GM19397 (cell line): ENCODE data around the gene PRKAG3.
"Not testable (repeated sequence)": the region's sequence is repeated elsewhere in the genome, so short reads cannot be mapped to it uniquely, and the experiment has no call there.

Experiments
- ATAC-seq: cut with Tn5 transposase; IDR thresholded peaks from one replicate; pipeline ENCODE4 v1.9.1; 2021; ENCODE audit warnings: mild to moderate bottlenecking, moderate library complexity; ENCODE audit not compliant: unreplicated experiment

PRKAG3 gene

DNA sequence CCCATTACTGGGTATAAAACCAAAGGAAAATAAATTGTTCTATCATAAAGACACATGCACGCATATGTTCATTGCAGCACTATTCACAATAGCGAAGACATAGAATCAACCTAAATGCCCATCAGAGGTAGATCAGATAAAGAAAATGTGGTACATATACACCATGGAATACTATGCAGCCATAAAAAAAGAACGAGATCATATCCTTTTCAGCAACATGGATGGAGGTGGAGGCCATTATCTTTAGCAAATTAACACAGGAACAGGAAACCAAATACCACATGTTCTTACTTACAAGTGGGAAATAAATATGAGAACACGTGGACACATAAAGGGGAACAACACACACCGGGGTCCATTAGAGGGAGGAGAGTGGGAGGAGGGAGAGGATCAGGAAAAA is 12.7 kb upstream of the PRKAG3 start:
- not testable (repeated sequence) for ATAC-seq

DNA sequence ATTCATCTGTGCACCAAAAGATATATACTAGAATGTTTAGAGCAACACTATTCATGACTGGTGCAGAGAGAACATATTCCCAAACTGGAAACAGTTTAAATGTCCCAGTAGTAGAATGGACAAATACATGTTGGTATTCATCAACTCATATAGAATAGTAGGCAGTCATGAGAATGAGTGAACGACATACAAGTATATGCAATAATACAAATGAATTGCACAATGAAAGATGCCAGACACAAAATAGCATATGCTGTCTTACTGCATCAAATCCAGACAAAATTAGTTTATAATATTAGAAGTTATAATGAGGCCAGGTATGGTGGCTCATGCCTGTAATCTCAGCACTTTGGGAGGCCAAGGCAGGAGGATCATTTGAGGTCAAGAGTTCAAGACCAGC is 8.3 kb upstream of the PRKAG3 start:
- no peak for ATAC-seq

- no peak for ATAC-seq
These were observed 7.8 kb upstream of the PRKAG3 start for GRCh38 chr2:218839430-218839829.

DNA sequence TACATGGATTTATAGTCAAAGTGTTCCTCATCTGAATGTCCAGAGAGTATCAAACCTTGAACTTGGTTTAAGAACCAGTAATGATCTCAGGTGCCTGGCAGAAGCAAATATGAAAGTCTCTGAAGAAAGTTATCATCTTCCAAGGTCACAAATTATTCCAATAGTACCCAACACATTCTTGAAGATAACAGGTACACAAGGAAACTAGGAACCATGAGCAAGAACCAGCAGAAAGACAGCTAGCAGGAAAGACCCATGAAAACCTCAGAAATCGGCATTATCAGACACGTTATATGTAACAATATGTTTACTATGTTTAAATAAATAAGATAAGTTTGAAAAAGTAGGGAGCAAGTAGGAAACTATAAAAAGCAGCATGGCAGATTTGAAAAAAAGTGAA is 5.9 kb upstream of the PRKAG3 start:
- ATAC-seq = no peak

GRCh38 chr2:218834685-218835084 is 3.1 kb upstream of the PRKAG3 start:
- no peak for ATAC-seq

DNA sequence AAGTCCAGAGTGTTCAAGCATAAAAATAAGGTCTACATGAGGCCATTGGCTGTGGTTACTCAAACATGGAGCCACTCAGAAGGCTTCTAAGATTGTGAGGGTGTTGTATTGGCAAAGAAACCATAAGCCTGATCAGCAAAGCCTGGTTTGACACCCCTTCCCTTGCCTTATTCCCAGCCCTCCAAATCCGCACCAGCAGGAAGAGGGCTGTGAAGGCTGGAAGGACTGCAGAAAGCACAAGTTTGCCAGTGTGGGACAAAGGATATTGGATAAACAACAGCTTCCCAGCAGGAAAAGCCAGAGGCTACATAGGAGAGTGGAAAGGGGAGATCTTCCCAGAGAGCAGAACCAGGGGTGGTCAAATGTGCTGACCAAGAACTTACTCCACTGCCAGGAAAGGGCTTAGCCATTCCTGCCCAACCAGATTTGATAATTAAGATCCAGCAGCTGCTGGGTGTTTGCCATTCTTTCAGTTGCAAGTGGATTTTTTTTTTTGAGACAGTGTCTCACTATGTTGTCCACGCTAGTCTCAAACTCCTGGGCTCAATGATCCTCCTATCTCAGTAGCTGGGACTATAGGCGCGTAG is 1.5 kb upstream of the PRKAG3 start:
- no peak for ATAC-seq

- no peak for ATAC-seq
These were observed 917 bp upstream of the PRKAG3 start for GRCh38 chr2:218832520-218832919.

- no peak for ATAC-seq
These were observed 478 bp upstream of the PRKAG3 start for GRCh38 chr2:218832081-218832480.

GRCh38 chr2:218830526-218831306 is 887 bp downstream of the PRKAG3 start:
- ATAC-seq = no peak

- ATAC-seq = no peak
These were observed 1.6 kb downstream of the PRKAG3 start for GRCh38 chr2:218829868-218830451.

DNA sequence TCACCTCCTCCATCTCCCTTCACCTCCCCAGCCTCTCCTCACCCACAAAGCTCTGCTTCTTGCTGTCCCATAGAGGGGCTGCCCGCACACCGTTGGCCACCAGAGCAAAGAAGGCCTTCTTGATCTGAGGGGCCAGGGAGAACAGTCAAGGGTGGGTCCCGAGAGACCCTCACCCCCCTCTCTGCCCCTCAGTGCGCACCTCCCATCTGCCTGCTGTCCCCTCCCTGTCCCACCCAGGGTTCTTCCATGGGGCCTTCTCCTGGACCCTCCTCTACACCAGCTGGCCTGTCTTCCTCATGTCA is 3.2 kb downstream of the PRKAG3 start:
- no peak for ATAC-seq

DNA sequence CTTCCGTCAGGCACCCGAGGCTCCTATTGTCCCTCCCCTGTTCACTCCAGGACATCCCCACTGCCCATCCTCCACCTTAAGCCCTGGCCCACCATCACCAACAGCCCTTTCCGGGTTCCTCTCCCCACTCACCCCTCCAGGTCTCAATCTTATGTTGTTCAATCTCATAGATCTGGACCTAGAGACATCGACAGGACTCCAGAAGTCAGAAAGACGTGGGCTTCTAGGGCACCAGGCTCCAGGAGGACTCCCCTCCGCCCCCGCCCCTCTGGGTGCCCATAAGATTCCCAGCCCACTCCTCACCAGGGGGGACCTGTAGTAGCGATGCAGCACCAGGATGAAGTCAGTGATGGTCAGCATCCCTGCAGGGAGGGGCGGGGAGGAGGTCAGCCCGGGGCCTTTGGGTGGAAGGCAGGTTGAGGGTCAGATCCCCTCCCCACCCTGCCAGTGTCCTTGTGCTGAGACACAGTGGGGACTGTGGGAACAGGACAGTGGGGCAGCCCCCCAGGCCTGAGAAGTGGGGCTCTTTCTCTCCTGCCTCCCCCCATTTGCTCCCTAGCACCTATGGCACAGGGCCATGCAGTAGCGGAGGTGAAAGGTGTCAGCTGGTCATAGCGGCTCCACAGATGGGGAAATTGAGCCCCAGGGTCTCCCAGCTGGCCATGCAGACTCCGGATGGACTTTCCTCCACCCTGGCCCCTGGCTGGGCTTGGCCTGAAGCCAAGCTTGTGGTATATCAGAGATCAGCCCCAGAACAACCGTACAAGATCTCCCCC is 3.7 kb downstream of the PRKAG3 start:
- no peak for ATAC-seq

- ATAC-seq = no peak
These were observed 4.8 kb downstream of the PRKAG3 start for GRCh38 chr2:218826791-218827190.

DNA sequence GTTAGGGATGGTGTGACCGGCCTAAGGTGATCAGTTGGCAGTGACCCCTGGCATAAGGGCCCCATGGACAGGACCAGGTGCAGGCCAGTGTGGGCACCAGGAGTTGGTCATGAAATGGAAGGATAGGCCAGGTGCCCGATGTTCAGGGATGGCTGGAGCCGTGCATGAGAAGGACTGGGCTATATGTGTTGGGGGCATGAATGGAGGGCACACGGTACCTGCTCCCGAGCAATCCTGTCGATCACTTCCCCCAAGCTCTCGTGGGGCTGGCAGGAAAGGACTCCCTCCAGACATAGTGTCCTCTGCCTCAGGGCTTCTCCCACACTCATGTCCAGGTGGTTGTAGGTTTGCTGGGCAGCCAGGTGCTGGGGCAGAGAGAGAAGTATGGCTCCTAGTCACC is 7.6 kb downstream of the PRKAG3 start:
- no peak for ATAC-seq

DNA sequence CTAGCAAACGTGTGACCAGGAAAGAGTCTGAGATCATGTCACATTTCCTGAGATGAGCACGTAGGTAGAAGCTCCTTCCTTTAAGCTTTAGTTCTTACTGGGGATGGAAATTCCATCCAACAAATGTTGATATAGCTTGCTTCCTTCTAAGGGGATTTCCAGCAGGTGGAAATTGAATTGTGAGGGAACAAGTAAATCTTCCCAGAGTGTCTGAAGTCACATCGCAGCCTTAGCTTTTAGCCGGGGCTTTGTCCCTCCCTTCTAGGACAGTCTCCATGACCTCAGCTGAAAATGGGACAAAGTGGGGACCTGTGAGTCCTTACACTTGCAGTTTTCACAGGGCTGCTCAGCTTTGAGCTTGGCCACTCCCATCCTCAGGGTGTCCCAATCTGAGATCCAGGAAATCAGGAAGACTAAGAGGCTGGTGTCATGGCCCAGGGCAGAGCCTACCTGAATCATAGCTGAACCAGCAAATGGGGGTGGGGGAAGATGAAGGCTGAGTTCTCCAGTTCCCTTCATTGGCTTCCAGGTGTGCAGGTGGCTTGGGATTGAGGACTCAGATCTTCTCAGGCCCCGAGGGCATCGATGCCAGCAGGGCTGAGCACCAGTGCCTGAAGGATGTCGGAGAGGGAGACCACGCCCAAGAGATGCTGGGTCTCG is 8.3 kb downstream of the PRKAG3 start:
- ATAC-seq = no peak

- no peak for ATAC-seq
These were observed 9.0 kb downstream of the PRKAG3 start for GRCh38 chr2:218822622-218823021.

- ATAC-seq = no peak
These were observed 9.9 kb downstream of the PRKAG3 start for GRCh38 chr2:218821605-218822211.

DNA sequence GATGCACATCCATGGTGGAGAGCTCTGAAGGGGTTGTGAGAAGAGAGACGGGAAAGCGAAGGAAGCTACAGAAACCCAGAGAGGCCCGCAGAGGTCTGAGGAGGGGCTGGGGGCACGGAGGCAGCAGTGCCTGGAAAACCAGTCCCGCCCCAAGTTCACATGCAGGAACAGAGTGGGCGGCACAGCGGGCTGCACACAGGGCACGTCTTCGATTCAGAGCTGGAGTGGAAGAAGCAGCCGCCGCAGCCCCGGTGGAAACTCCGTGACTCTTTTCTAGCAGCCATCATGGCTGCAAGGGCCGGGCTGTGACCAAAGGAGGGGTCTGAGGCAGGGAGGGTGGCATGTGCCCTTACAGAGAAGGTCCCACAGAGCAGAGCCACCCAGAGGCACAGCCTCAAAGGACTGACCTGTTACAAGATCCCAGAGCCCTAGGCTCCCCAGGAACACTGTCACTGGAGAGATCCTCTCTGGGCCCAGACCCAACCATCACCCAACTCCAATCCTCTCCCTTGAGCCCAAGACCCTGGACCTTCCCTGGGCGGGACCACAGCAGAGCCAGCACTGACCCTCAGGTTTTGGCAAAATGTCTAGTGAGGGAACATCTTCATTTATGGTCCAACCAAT is 10.7 kb downstream of the PRKAG3 start:
- ATAC-seq = no peak

GRCh38 chr2:218819093-218819492 is 12.5 kb downstream of the PRKAG3 start:
- ATAC-seq = no peak

DNA sequence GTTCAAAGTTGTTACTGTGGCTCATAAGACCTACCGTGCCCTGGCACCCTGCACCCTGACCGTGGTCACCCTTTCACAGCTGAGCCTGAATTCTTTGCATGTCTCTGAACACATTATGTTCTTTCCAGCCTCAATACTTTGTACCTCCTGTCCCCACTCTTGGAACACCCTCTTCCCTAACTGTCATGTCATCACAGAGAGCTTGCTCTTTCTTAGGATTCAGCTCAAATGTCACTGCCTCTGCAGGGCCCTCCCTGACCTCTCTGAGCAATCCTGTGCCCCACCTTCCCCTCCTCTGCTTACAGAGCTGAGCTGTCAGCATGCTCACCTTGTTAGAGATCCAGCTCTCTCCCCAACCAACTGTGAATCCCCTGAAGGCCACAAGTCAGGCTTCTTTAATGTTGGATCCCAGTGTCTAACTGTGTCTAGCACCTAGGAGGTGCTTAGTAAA is 15.0 kb downstream of the PRKAG3 start:
- no peak for ATAC-seq
